HepG2 (cell line): ENCODE results near the gene UNC5CL. TPM values are rescaled to one million over a fixed set of nuclear protein-coding genes. Genes with fewer than 3 reads are reported as not detected.
A peak's percentile ranks its signal among the peaks of the same experiment; 100 is the strongest.

Experiments used
- E2F1 ChIP-seq: sonication (generic); formaldehyde crosslinking; IDR thresholded peaks from 2 replicates; pipeline ENCODE4 v1.5.0; 2020; ENCODE audit warnings: missing genetic modification reagents
- ETV6 ChIP-seq: sonication (generic); formaldehyde crosslinking; conservative IDR thresholded peaks from 2 replicates; pipeline ENCODE4 v1.4.0; 2020; ENCODE audit warnings: missing genetic modification reagents
- MAZ ChIP-seq, 2 experiments: sonication (generic) in 1 of 2; formaldehyde crosslinking in 1 of 2; IDR thresholded peaks; 2 replicates each; pipeline versions ENCODE4 v1.5.0 to v1.6.1; 2012 to 2020; ENCODE audit warnings: low read depth in 2 of 2, mild to moderate bottlenecking in 2 of 2, borderline replicate concordance in 1 of 2, improper control_type of control experiment in 1 of 2, low read length in 1 of 2, missing genetic modification reagents in 1 of 2, moderate library complexity in 1 of 2
- MBNL3 ChIP-seq: fragments of 250-450 bp; sonication (Bioruptor Pico); conservative IDR thresholded peaks from 2 replicates; pipeline ENCODE4 v1.8.0; 2022; ENCODE audit warnings: mild to moderate bottlenecking, inconsistent platforms
- NFKBIZ ChIP-seq: IDR thresholded peaks from 2 replicates; pipeline ENCODE4 v1.6.1; 2018; ENCODE audit warnings: missing genetic modification reagents, missing compliant biosample characterization
- NONO ChIP-seq, 2 experiments: fragments of 450-650 bp in 1 of 2; sonication (generic) in 1 of 2; formaldehyde crosslinking in 1 of 2; IDR thresholded peaks in 1 of 2; conservative IDR thresholded peaks in 1 of 2; 2 replicates each; pipeline versions ENCODE4 v1.6.1 to v1.8.0; 2017 to 2022; ENCODE audit warnings: mild to moderate bottlenecking in 1 of 2, missing genetic modification reagents in 1 of 2, moderate library complexity in 1 of 2
- NR2F6 ChIP-seq, 2 experiments: IDR thresholded peaks; 2 replicates each; pipeline ENCODE4 v1.6.1; 2016; ENCODE audit warnings: antibody characterized with exemption in 1 of 2, mild to moderate bottlenecking in 1 of 2
- SRY ChIP-seq: sonication (generic); formaldehyde crosslinking; IDR thresholded peaks from 2 replicates; pipeline ENCODE4 v1.8.0; 2022; ENCODE audit warnings: mild to moderate bottlenecking, missing genetic modification reagents
- TMF1 ChIP-seq: sonication (generic); formaldehyde crosslinking; IDR thresholded peaks from 2 replicates; pipeline ENCODE4 v1.8.1; 2022; ENCODE audit warnings: low read depth, missing genetic modification reagents
- ZFP36 ChIP-seq: fragments of 150-350 bp; IDR thresholded peaks from 2 replicates; pipeline ENCODE4 v1.6.1; 2018; ENCODE audit warnings: borderline replicate concordance, low read length, low read depth; ENCODE audit not compliant: partially characterized antibody
- ZKSCAN8 ChIP-seq: IDR thresholded peaks from 2 replicates; pipeline ENCODE4 v1.6.1; 2016; ENCODE audit warnings: borderline replicate concordance, missing genetic modification reagents, missing compliant biosample characterization
- ZNF275 ChIP-seq: sonication (generic); formaldehyde crosslinking; IDR thresholded peaks from 2 replicates; pipeline ENCODE4 v1.8.0; 2022; ENCODE audit warnings: missing genetic modification reagents, mild to moderate bottlenecking, inconsistent platforms, borderline replicate concordance
- ZNF557 ChIP-seq: sonication (generic); formaldehyde crosslinking; IDR thresholded peaks from 2 replicates; pipeline ENCODE4 v1.4.0; 2020; ENCODE audit warnings: missing genetic modification reagents
- ZNF7 ChIP-seq: IDR thresholded peaks from 2 replicates; pipeline ENCODE4 v1.6.1; 2016; ENCODE audit warnings: missing biosample characterization, missing genetic modification reagents
- ZNF816 ChIP-seq: sonication (generic); formaldehyde crosslinking; IDR thresholded peaks from 2 replicates; pipeline ENCODE4 v1.8.0; 2022; ENCODE audit warnings: missing genetic modification reagents, mild to moderate bottlenecking, borderline replicate concordance
- ZNF839 ChIP-seq: sonication (generic); formaldehyde crosslinking; IDR thresholded peaks from 2 replicates; pipeline ENCODE4 v1.4.0; 2020; ENCODE audit warnings: missing genetic modification reagents, mild to moderate bottlenecking, borderline replicate concordance
- polyA plus RNA-seq, 8 experiments: library from polyadenylated mRNA; depleted of rRNA in 3 of 8; stranded (reverse) in 7 of 8; unstranded in 1 of 8; fragments of >200 nt; fragmentation: Illumina TruSeq in 4 of 8; extraction: Trizol in 4 of 8; gene quantifications; 2 replicates each; pipeline versions ENCODE4 v1.2.1 to v1.2.3, GENCODE V29; 2011 to 2016; ENCODE audit warnings: low read depth in 4 of 8, missing spikeins in 1 of 8, mixed read lengths in 1 of 8; ENCODE audit not compliant: insufficient read depth in 1 of 8
- total RNA-seq, 5 experiments: library from RNA; depleted of rRNA; stranded (reverse); fragments of >200 nt; fragmentation: Illumina TruSeq; extraction: Trizol; gene quantifications; 2 replicates each; pipeline ENCODE4 v1.2.3, GENCODE V29; 2016; ENCODE audit warnings: low read depth in 1 of 5
- TF ChIP-seq, protein P1 (sequence below): sonication (generic); formaldehyde crosslinking; IDR thresholded peaks from 2 replicates; pipeline ENCODE4 v1.4.0; 2020; ENCODE audit warnings: missing genetic modification reagents
- TF ChIP-seq, protein P2 (sequence below): sonication (generic); formaldehyde crosslinking; IDR thresholded peaks from 2 replicates; pipeline ENCODE4 v1.9.0; 2021; ENCODE audit warnings: missing genetic modification reagents, borderline replicate concordance

UNC5CL gene
- total and polyA plus RNA-seq, 2 of the 13 experiments (the other 11 are each of a cell fraction or from before 2014, with no cell fraction given) = 2.4 to 2.5 TPM

GRCh38 chr6:41073203-41073967, 34.4 kb upstream of the UNC5CL start (continued):
- TF ChIP-seq, protein P1, sequence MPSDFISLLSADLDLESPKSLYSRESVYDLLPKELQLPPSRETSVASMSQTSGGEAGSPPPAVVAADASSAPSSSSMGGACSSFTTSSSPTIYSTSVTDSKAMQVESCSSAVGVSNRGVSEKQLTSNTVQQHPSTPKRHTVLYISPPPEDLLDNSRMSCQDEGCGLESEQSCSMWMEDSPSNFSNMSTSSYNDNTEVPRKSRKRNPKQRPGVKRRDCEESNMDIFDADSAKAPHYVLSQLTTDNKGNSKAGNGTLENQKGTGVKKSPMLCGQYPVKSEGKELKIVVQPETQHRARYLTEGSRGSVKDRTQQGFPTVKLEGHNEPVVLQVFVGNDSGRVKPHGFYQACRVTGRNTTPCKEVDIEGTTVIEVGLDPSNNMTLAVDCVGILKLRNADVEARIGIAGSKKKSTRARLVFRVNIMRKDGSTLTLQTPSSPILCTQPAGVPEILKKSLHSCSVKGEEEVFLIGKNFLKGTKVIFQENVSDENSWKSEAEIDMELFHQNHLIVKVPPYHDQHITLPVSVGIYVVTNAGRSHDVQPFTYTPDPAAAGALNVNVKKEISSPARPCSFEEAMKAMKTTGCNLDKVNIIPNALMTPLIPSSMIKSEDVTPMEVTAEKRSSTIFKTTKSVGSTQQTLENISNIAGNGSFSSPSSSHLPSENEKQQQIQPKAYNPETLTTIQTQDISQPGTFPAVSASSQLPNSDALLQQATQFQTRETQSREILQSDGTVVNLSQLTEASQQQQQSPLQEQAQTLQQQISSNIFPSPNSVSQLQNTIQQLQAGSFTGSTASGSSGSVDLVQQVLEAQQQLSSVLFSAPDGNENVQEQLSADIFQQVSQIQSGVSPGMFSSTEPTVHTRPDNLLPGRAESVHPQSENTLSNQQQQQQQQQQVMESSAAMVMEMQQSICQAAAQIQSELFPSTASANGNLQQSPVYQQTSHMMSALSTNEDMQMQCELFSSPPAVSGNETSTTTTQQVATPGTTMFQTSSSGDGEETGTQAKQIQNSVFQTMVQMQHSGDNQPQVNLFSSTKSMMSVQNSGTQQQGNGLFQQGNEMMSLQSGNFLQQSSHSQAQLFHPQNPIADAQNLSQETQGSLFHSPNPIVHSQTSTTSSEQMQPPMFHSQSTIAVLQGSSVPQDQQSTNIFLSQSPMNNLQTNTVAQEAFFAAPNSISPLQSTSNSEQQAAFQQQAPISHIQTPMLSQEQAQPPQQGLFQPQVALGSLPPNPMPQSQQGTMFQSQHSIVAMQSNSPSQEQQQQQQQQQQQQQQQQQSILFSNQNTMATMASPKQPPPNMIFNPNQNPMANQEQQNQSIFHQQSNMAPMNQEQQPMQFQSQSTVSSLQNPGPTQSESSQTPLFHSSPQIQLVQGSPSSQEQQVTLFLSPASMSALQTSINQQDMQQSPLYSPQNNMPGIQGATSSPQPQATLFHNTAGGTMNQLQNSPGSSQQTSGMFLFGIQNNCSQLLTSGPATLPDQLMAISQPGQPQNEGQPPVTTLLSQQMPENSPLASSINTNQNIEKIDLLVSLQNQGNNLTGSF = peak; percentile 61; the same call in 1 of the 2 replicates
- TF ChIP-seq MAZ (IDR thresholded peaks at IDR 0.05; ENCODE audit: borderline replicate concordance, low read depth, low read length) = peak; percentile 85
- TF ChIP-seq MAZ (CRISPR knock-in tag; IDR thresholded peaks at IDR 0.05; ENCODE audit: low read depth) = peak; percentile 45
- TF ChIP-seq TMF1 (CRISPR knock-in tag) = peak; percentile 64; the same call in 1 of the 2 replicates
- no peak for TF ChIP-seq ZKSCAN8
- 0 out of 2 replicates have a peak, but pooled peaks have one; percentile 9 for TF ChIP-seq ZNF275 (CRISPR knock-in tag)
- peak; percentile 56; the same call in 1 of the 2 replicates for TF ChIP-seq SRY
- TF ChIP-seq ETV6 (CRISPR knock-in tag) = peak; percentile 40; the same call in 1 of the 2 replicates
- TF ChIP-seq NONO (IDR thresholded peaks at IDR 0.05) = no peak
- no peak for TF ChIP-seq NONO (CRISPR knock-in tag; conservative IDR thresholded peaks at IDR 0.05)
- no peak for TF ChIP-seq MBNL3 (CRISPR knock-in tag)
- no peak for TF ChIP-seq ZFP36
- 0 out of 2 replicates have a peak, but pooled peaks have one; percentile 22 for TF ChIP-seq ZNF557 (CRISPR knock-in tag)
- TF ChIP-seq, protein P2, sequence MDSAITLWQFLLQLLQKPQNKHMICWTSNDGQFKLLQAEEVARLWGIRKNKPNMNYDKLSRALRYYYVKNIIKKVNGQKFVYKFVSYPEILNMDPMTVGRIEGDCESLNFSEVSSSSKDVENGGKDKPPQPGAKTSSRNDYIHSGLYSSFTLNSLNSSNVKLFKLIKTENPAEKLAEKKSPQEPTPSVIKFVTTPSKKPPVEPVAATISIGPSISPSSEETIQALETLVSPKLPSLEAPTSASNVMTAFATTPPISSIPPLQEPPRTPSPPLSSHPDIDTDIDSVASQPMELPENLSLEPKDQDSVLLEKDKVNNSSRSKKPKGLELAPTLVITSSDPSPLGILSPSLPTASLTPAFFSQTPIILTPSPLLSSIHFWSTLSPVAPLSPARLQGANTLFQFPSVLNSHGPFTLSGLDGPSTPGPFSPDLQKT (CRISPR knock-in tag) = no peak
- TF ChIP-seq ZNF816 (CRISPR knock-in tag) = no peak
- TF ChIP-seq NR2F6 (IDR thresholded peaks at IDR 0.05) = no peak
- 0 out of 2 replicates have a peak, but pooled peaks have one; percentile 6 for TF ChIP-seq NR2F6 (CRISPR knock-in tag; IDR thresholded peaks at IDR 0.05)
- TF ChIP-seq ZNF7 (CRISPR knock-in tag) = no peak
- TF ChIP-seq NFKBIZ (CRISPR knock-in tag) = no peak
- peak; percentile 59; the same call in 1 of the 2 replicates for TF ChIP-seq E2F1 (CRISPR knock-in tag)
- TF ChIP-seq ZNF839 = no peak
